HG03521 (cell line): Measurements from ENCODE around the gene KRT36.

ENCODE experiments used
- ATAC-seq: cut with Tn5 transposase; IDR thresholded peaks from one replicate; pipeline ENCODE4 v1.9.1; 2021; ENCODE audit warnings: mild to moderate bottlenecking, moderate library complexity; ENCODE audit not compliant: unreplicated experiment

Gene KRT36

GRCh38 chr17:41489531-41489930, at the start of gene KRT36:
KRT36 (minus strand) TSS chr17:41489910; CDS start chr17:41489864, 46 bp downstream.
- no peak for ATAC-seq

- ATAC-seq = no peak
Measured at GRCh38 chr17:41539071-41539492, 49.4 kb upstream of the KRT36 start.

GRCh38 chr17:41538565-41538991, 48.9 kb upstream of the KRT36 start:
- ATAC-seq = no peak

- no peak for ATAC-seq
Measured at GRCh38 chr17:41537990-41538389, 48.3 kb upstream of the KRT36 start.

GRCh38 chr17:41537614-41537954, 47.9 kb upstream of the KRT36 start:
- no peak for ATAC-seq

- ATAC-seq = no peak
Measured at GRCh38 chr17:41536741-41537613, 47.3 kb upstream of the KRT36 start.

- ATAC-seq = no peak
Measured at GRCh38 chr17:41535764-41536481, 46.2 kb upstream of the KRT36 start.

GRCh38 chr17:41534899-41535546, 45.3 kb upstream of the KRT36 start:
- no peak for ATAC-seq

- ATAC-seq = no peak
Measured at GRCh38 chr17:41533613-41534012, 43.9 kb upstream of the KRT36 start.

GRCh38 chr17:41532947-41533570, 43.3 kb upstream of the KRT36 start:
- no peak for ATAC-seq

- no peak for ATAC-seq
Measured at GRCh38 chr17:41531993-41532392, 42.3 kb upstream of the KRT36 start.

GRCh38 chr17:41530062-41531048, 40.6 kb upstream of the KRT36 start:
- ATAC-seq = no peak

GRCh38 chr17:41529491-41529915, 39.8 kb upstream of the KRT36 start:
- ATAC-seq = no peak

- no peak for ATAC-seq
Measured at GRCh38 chr17:41528959-41529353, 39.2 kb upstream of the KRT36 start.

- no peak for ATAC-seq
Measured at GRCh38 chr17:41527063-41528023, 37.6 kb upstream of the KRT36 start.

GRCh38 chr17:41524261-41524660, 34.6 kb upstream of the KRT36 start:
- no peak for ATAC-seq

- ATAC-seq = no peak
Measured at GRCh38 chr17:41523787-41524186, 34.1 kb upstream of the KRT36 start.

- ATAC-seq = no peak
Measured at GRCh38 chr17:41523225-41523593, 33.5 kb upstream of the KRT36 start.
